GM12872 (cell line): Measurements from ENCODE around the gene TMOD2.
A peak's percentile ranks its signal among the peaks of the same experiment; 100 is the strongest.

Experiments
- CTCF ChIP-seq: IDR thresholded peaks from 3 replicates; pipeline ENCODE4 v1.5.1; 2011; ENCODE audit warnings: low read depth, mild to moderate bottlenecking, low read length, moderate library complexity; ENCODE audit not compliant: insufficient read depth

The TMOD2 gene

GRCh38 chr15:51736751-51737521 is 14.5 kb upstream of the TMOD2 start:
- TF ChIP-seq CTCF: 0 out of 3 replicates have a peak, but pooled peaks have one; percentile 7

- TF ChIP-seq CTCF: no peak
These were observed 13.7 kb upstream of the TMOD2 start, which contains the start of gene LYSMD2 for GRCh38 chr15:51737522-51738305. LYSMD2 (minus strand) TSS chr15:51737655; CDS start chr15:51737622, 33 bp downstream.

- TF ChIP-seq CTCF: no peak
These were observed 12.8 kb upstream of the TMOD2 start for GRCh38 chr15:51738553-51738952.

- no peak for TF ChIP-seq CTCF
These were observed 12.2 kb upstream of the TMOD2 start for GRCh38 chr15:51739061-51739712.

GRCh38 chr15:51749307-51749706 is 2.1 kb upstream of the TMOD2 start:
- no peak for TF ChIP-seq CTCF

- TF ChIP-seq CTCF: no peak
These were observed 1.2 kb upstream of the TMOD2 start for GRCh38 chr15:51750186-51750585.
